Astrocyte (in vitro differentiated cells and primary cell): ENCODE results near the gene RBM20. TPM values are rescaled to one million over a fixed set of nuclear protein-coding genes. Genes with fewer than 3 reads are reported as not detected.

ENCODE experiments used
- DNase-seq: peaks from one replicate; pipeline ENCODE4 v3.0.0-alpha.2; 2010; ENCODE audit warnings: low read depth
- FAIRE-seq: peaks from 2 replicates; lab custom pipeline; 2011; peaks lifted over from hg19 to GRCh38; lab: Jason Lieb, UNC
- H2AFZ ChIP-seq: 2 replicates; pipeline ENCODE4 v1.6.0; 2012; ENCODE audit warnings: low read depth, low read length, inconsistent platforms
- H3K27ac ChIP-seq: 2 replicates; pipeline ENCODE4 v1.5.1; 2011; ENCODE audit warnings: low read depth, low read length, inconsistent platforms
- H3K27me3 ChIP-seq: 2 replicates; pipeline ENCODE4 v1.6.0; 2011; ENCODE audit warnings: low read length, inconsistent platforms; ENCODE audit not compliant: insufficient read depth
- H3K36me3 ChIP-seq: 2 replicates; pipeline ENCODE4 v1.5.1; 2011; ENCODE audit warnings: low read length, inconsistent platforms; ENCODE audit not compliant: insufficient read depth
- H3K4me1 ChIP-seq: 2 replicates; pipeline ENCODE4 v1.5.1; 2011; ENCODE audit warnings: low read length, inconsistent platforms; ENCODE audit not compliant: insufficient read depth
- H3K4me2 ChIP-seq: 2 replicates; pipeline ENCODE4 v1.6.0; 2012; ENCODE audit warnings: low read length, inconsistent platforms
- H3K4me3 ChIP-seq: 2 replicates; pipeline ENCODE4 v1.5.1; 2011; ENCODE audit warnings: low read depth, mild to moderate bottlenecking, low read length, inconsistent platforms; ENCODE audit not compliant: insufficient read depth
- H3K79me2 ChIP-seq: 2 replicates; pipeline ENCODE4 v1.6.0; 2012; ENCODE audit warnings: mild to moderate bottlenecking, low read length, inconsistent platforms; ENCODE audit not compliant: insufficient read depth
- H3K9ac ChIP-seq: 2 replicates; pipeline ENCODE4 v1.6.0; 2012; ENCODE audit warnings: mild to moderate bottlenecking, low read length, inconsistent platforms
- H3K9me3 ChIP-seq: 2 replicates; pipeline ENCODE4 v1.5.1; 2012; ENCODE audit warnings: low read depth, mild to moderate bottlenecking, low read length, inconsistent platforms; ENCODE audit not compliant: insufficient read depth
- H4K20me1 ChIP-seq: 2 replicates; pipeline ENCODE4 v1.6.0; 2012; ENCODE audit warnings: low read length, inconsistent platforms; ENCODE audit not compliant: insufficient read depth
- H3K27ac Mint-ChIP-seq: one replicate; pipeline ENCODE4 v1.8.0; 2021; ENCODE audit warnings: mild to moderate bottlenecking, mixed read lengths; ENCODE audit not compliant: unreplicated experiment
- H3K27me3 Mint-ChIP-seq: one replicate; pipeline ENCODE4 v1.8.0; 2021; ENCODE audit warnings: low read depth, mixed read lengths; ENCODE audit not compliant: unreplicated experiment
- H3K36me3 Mint-ChIP-seq: one replicate; pipeline ENCODE4 v1.8.0; 2021; ENCODE audit warnings: low read depth, mixed read lengths; ENCODE audit not compliant: unreplicated experiment
- H3K4me1 Mint-ChIP-seq: one replicate; pipeline ENCODE4 v1.8.0; 2021; ENCODE audit warnings: low read depth, mixed read lengths; ENCODE audit not compliant: unreplicated experiment
- H3K4me3 Mint-ChIP-seq: one replicate; pipeline ENCODE4 v1.8.0; 2021; ENCODE audit warnings: mild to moderate bottlenecking, moderate library complexity, mixed read lengths; ENCODE audit not compliant: unreplicated experiment
- H3K9me3 Mint-ChIP-seq: one replicate; pipeline ENCODE4 v1.8.0; 2021; ENCODE audit warnings: mild to moderate bottlenecking, mixed read lengths; ENCODE audit not compliant: unreplicated experiment
- CTCF ChIP-seq: IDR thresholded peaks from 2 replicates; pipeline ENCODE4 v1.5.1; 2011; ENCODE audit warnings: low read depth, mild to moderate bottlenecking, inconsistent platforms, low read length, moderate library complexity; ENCODE audit not compliant: insufficient read depth
- EZH2 ChIP-seq: IDR thresholded peaks from 2 replicates; pipeline ENCODE4 v1.6.1; 2012; ENCODE audit warnings: mild to moderate bottlenecking, low read length, inconsistent platforms; ENCODE audit not compliant: insufficient read depth
- total RNA-seq: library from RNA; stranded (reverse); gene quantifications from 2 replicates; pipeline ENCODE4 v1.2.1, GENCODE V29; 2021

The RBM20 gene
- total RNA-seq, 1 donor from 2014 or later, result 1.5 TPM

- TF ChIP-seq CTCF (no peak), EZH2 (no peak)
- H2AFZ ChIP-seq, result no peak overlapping the region
- H3K9me3 ChIP-seq, result no peaks in the 10 kb centered on the region
- Mint-ChIP-seq H3K27me3 (no peaks in the 10 kb centered on the region), H3K36me3 (no peaks in the 10 kb centered on the region), H3K9me3 (no peaks in the 10 kb centered on the region), H3K27ac (peak overlapping the region; percentile 18), H3K4me3 (no peak overlapping the region), H3K4me1 (peaks cover 22% of the 10 kb centered on the region)
- H3K9ac ChIP-seq, result no peak overlapping the region
- H3K4me3 ChIP-seq, result no peak overlapping the region
- H3K27me3 ChIP-seq, result no peaks in the 10 kb centered on the region
- H3K4me2 ChIP-seq, result peak overlapping the region; percentile 12
- no peak overlapping the region for H3K27ac ChIP-seq
- no peak for DNase-seq
- no peaks in the 10 kb centered on the region for H3K36me3 ChIP-seq
- no peak for FAIRE-seq
- no peaks in the 10 kb centered on the region for H3K79me2 ChIP-seq
- peaks cover 14% of the 10 kb centered on the region for H3K4me1 ChIP-seq
- no peaks in the 10 kb centered on the region for H4K20me1 ChIP-seq
Measured at GRCh38 chr10:110680273-110681020, 36.3 kb downstream of the RBM20 start.

- no peak overlapping the region for H2AFZ ChIP-seq
- no peaks in the 10 kb centered on the region for H3K36me3 Mint-ChIP-seq
- no peak overlapping the region for H3K4me2 ChIP-seq
- H3K4me1 Mint-ChIP-seq, result peaks cover 22% of the 10 kb centered on the region
- TF ChIP-seq EZH2 (no peak), CTCF (peak; percentile 57)
- H3K9me3 ChIP-seq, result no peaks in the 10 kb centered on the region
- H3K36me3 ChIP-seq, result no peaks in the 10 kb centered on the region
- no peak overlapping the region for H3K9ac ChIP-seq
- DNase-seq, result no peak
- no peak overlapping the region for H3K4me3 ChIP-seq
- H3K4me1 ChIP-seq, result peaks cover 19% of the 10 kb centered on the region
- H3K27ac ChIP-seq, result no peak overlapping the region
- no peaks in the 10 kb centered on the region for H3K27me3 Mint-ChIP-seq
- H3K27me3 ChIP-seq, result no peaks in the 10 kb centered on the region
- H3K27ac Mint-ChIP-seq, result no peak overlapping the region
- H3K9me3 Mint-ChIP-seq, result no peaks in the 10 kb centered on the region
- no peaks in the 10 kb centered on the region for H4K20me1 ChIP-seq
- no peak overlapping the region for H3K4me3 Mint-ChIP-seq
- H3K79me2 ChIP-seq, result no peaks in the 10 kb centered on the region
- FAIRE-seq, result peak; percentile 63
Measured at GRCh38 chr10:110681023-110681681, 37.0 kb downstream of the RBM20 start.

GRCh38 chr10:110682348-110682747, 38.2 kb downstream of the RBM20 start:
- Histone ChIP-seq H3K79me2 (no peaks in the 10 kb centered on the region), H3K9ac (no peak overlapping the region), H3K27ac (no peak overlapping the region), H3K4me2 (no peak overlapping the region), H3K9me3 (no peaks in the 10 kb centered on the region), H3K4me1 (peaks cover 25% of the 10 kb centered on the region), H3K4me3 (no peak overlapping the region), H2AFZ (no peak overlapping the region), H3K27me3 (no peaks in the 10 kb centered on the region), H3K36me3 (no peaks in the 10 kb centered on the region), H4K20me1 (no peaks in the 10 kb centered on the region)
- TF ChIP-seq EZH2, result no peak
- no peak for TF ChIP-seq CTCF
- no peaks in the 10 kb centered on the region for H3K9me3 Mint-ChIP-seq
- no peaks in the 10 kb centered on the region for H3K36me3 Mint-ChIP-seq
- no peaks in the 10 kb centered on the region for H3K27me3 Mint-ChIP-seq
- H3K4me1 Mint-ChIP-seq, result peaks cover 26% of the 10 kb centered on the region
- H3K27ac Mint-ChIP-seq, result no peak overlapping the region
- H3K4me3 Mint-ChIP-seq, result no peak overlapping the region
- DNase-seq (no peak), FAIRE-seq (no peak)
